22Rv1 (cell line): ENCODE measurements around the gene CFAP73.

Experiments
- CTCF ChIP-seq: fragments of 450-650 bp; IDR thresholded peaks from 2 replicates; pipeline ENCODE4 v1.5.1; 2017; ENCODE audit warnings: mild to moderate bottlenecking
- ZFX ChIP-seq: fragments of 450-650 bp; IDR thresholded peaks from 2 replicates; pipeline ENCODE4 v1.6.1; 2017; ENCODE audit warnings: antibody characterized with exemption, borderline replicate concordance

GRCh38 chr12:113101751-113102150, 47.8 kb upstream of the CFAP73 start:
- TF ChIP-seq CTCF (no peak), ZFX (no peak)
